ENCODE data around the gene SLC25A45.
"Not testable (repeated sequence)": the region's sequence is repeated elsewhere in the genome, so short reads cannot be mapped to it uniquely, and the experiment has no call there.

Gene SLC25A45

DNA sequence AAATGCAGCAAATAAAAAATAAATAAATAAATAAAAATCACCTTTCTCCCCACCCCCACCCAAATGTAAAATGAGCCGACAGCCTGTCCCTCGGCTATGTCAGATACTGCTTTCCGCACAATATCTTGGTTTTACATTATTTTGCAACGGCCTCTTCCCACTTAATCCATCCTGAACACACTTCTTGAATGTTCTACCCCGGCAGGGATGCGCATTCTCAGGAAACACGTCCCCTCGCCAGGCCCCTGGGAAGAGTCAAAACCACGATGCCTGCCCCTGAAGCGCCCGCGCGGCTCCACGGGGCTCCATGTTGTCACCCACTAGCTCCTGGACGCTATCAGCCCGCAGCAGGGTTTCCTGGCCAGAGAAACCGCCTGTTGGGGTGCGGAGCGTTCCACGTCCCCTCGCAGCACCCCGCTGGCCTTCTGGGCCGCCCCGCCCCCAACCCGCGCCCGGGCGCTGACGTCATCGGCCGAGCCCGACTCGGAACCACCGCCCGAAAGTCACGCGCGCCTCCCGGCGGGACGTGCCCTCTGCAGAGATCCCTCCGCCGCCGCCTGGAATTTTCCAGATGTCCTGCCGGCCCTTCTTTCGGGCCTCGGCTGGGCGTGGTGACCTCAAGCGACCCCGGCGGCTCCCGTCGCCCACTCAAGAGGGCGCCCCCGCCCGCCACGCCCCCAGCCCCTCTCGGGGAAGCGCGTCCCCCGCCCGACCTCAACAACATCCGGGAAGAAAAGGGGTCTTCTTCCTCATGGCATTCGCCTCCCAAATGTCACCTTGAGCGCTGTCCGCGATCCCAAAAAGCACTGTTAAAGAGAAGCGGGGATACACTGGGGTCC lies 39.6 kb upstream of the SLC25A45 start:
- peak; percentile 84 to 87 for DNase-seq (ENCODE audit: low read depth in 2 of 2)

DNA sequence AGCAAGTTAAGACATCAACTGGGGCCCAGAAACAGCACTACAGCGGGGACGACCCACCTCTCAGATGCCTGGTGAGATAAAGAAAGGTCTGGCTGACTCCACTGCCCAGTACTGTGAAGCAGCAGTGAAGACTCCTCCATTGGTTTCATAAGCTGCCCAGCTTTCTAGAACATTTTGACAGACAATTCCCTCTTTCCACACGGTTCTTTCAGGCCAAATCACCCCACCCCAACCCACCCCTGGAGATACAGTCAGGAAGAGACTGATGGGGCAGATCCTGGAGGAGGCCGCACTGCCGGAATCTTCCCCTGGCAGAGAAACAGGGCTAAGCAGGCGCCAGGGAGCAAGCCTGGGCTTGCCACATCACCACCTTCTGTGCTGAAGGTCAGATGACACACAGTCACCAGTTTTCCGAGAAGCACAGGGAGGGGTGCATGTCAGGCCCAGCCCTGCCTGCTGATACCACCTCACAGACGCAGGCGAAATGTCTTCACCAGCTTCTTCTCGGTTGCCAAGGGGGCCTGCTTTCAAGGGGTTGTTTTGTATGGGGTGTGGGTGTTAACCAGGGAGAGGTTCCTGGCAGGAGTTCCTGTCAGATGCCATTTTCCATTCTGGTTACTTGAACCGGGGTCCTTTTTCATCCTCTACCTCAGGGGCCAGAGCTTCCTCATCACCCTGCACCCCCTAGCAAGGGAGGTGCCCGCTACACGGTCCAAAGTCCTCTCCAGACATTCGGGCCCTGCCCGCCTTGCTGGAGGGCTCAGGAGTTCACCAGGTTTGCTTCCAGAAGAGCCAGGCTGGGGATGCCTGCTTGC lies 38.7 kb upstream of the SLC25A45 start:
- peak; percentile 80 to 89 for DNase-seq (ENCODE audit: low read depth in 2 of 2)

GRCh38 chr11:65420506-65420905 lies 38.1 kb upstream of the SLC25A45 start:
- DNase-seq (ENCODE audit: low read depth in 2 of 2): no peak

DNA sequence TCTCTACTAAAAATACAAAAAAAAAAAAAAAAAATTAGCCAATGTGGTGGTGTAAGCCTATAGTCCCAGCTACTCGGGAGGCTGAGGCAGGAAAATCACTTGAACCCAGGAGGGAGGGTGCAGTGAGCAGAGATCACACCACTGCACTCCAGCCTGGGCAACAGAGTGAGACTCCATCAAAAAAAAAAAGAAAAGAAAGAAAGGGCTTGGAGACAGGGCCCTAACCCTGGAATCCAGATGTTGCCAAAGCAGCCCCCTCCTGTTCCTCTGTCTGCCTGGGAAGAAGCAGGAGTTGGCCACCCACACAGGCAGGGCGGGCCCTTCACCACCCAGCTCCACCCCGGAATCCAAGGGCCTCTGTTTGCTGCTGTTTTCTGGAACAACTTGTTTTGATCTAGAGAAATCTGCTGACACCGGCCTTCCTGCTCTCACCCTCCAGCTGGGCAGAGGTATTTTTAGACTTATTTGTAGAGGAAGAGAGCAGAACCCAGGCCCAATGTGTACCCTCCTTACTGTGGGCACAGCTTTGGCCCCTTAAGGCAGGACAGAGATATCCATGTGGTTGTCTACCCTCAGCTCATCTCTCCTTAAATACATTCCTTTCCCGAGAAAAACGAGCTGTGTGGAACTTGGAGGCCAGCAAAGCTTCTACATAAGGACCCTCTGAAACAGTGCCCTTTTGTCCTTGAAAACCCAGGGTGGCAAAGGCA lies 37.5 kb upstream of the SLC25A45 start:
- DNase-seq (ENCODE audit: low read depth in 2 of 2): no peak

DNA sequence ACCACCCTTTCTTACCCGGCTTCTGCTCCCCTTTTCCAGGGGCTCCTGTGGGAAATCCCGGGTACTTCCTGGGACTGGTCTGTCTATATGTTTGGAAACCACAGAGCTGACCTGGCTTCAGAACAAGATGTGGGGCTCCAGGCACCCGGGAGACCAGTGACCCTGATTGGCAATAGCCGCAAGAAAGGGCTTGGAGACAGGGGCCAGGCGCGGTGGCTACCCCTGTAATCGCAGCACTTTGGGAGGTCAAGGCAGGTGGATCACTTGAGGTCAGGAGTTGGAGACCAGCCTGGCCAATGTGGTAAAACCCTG lies 37.0 kb upstream of the SLC25A45 start:
- DNase-seq (ENCODE audit: low read depth in 2 of 2): no peak

DNA sequence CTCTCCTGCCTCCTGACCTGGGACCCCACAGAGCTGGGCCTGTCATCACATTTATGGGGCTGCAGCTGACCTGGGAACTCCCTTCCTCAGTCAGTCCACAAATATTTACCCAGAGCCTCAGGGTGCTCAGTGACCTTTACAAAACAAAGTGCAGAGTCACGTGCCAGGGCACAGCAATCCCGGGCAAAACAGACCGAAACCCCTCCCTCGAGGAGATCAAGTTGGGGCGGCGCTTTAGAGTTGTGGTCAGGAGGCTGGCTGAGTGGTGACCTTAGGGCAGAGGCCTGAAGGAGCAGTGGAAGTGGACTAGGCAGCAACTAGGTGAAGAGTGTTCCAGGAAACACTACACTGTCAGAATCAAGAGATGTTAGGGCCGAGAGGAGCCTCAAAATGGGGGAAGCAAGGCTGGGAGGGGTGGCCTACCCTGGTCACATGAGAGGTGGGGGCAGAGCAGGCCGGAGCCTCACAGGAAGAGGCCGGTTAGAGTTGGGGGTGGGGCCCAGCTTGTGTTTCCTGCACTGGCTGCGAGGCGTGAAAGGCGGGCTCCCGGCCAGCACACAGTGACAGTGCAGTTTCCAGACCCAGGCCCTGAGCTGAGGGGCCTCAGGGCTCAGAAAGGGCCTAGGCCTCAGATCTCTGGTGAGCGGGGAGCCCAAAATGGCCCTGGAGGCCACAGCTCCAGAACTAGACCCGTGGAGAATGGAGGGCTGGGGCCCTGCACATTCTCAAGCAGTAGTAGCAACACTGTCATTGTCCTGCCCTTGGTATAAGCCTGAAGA lies 36.4 kb upstream of the SLC25A45 start:
- peak; percentile 66 to 69 for DNase-seq (ENCODE audit: low read depth in 2 of 2)

DNA sequence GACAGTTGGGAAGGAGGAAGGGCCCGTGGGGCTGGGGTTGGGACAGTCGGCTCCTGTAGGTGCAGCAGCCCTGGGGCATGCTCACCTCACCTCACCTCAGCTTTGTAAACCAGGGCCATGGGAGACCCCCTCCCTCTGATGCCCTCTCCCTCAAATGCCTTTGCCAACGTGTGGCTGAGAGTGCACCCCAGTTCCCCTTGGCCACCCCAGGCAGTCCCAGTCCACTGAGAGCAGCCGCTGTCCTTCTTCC lies 35.9 kb upstream of the SLC25A45 start:
- DNase-seq (ENCODE audit: low read depth in 2 of 2): no peak

DNA sequence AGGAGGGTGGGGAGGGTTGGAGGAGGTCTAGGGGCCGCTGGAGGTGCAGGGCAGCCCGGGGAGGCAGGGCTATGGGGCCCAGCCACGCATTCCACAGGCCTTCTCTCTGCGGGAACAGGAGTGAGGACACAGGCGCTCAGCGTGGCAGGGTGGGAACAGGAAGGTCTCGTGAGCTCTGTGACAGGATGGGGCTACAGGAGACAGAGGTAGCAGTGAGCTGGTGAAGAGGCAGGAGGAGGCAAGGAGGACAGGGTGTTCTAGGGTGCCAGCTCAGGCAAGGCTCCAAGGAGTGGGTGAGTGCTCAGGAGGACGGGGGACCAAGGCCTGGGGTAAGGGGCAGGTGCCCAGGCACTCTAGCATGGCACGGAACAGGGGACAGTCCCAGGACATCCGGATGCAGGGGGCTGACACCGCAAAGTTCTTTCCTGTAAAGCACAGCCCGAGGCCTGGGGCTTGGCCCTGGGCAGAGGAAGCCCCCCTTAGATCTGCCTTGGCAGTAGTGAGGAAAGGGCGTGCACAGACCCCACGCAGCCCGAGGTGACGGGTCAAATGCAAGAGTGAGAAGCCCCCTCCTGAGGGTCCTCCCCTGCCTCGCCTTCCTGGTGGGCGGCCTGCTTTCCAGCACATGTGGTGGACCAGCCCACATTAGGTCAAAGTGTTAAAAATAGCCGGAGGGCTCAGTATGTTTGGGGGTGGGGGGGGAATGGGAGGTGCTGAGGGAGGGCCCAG lies 35.4 kb upstream of the SLC25A45 start:
- no peak for DNase-seq (ENCODE audit: low read depth in 2 of 2)

- no peak for DNase-seq (ENCODE audit: low read depth in 2 of 2)
Observed at GRCh38 chr11:65416841-65417701, 34.6 kb upstream of the SLC25A45 start.

DNA sequence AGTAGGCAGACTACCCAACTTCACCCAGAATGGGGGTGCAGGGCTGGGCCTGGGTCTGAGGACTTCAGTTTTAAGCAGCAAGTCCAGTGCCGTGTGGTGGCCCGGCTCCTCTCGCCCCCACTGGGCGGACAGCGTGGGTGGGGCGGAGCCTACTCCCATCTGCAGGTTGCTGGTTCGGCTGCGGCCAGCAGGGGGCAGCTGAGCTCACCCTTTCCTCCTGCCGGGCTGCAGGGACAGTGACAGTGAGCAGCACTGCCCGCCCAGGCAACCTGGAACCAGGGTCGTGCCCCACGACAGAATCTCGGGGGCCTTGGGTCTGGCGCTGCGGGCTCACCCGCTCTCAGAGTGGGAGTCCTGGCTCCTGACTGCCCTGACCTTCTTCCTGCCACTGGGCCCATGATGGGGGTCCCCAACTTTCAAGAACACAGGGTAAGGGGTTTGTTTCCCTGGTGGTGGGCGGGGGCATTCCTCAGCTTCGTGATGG lies 33.9 kb upstream of the SLC25A45 start:
- DNase-seq (ENCODE audit: low read depth in 2 of 2): peak; percentile 83 to 86

GRCh38 chr11:65415499-65416340 lies 33.3 kb upstream of the SLC25A45 start:
- DNase-seq (ENCODE audit: low read depth in 2 of 2): no peak

DNA sequence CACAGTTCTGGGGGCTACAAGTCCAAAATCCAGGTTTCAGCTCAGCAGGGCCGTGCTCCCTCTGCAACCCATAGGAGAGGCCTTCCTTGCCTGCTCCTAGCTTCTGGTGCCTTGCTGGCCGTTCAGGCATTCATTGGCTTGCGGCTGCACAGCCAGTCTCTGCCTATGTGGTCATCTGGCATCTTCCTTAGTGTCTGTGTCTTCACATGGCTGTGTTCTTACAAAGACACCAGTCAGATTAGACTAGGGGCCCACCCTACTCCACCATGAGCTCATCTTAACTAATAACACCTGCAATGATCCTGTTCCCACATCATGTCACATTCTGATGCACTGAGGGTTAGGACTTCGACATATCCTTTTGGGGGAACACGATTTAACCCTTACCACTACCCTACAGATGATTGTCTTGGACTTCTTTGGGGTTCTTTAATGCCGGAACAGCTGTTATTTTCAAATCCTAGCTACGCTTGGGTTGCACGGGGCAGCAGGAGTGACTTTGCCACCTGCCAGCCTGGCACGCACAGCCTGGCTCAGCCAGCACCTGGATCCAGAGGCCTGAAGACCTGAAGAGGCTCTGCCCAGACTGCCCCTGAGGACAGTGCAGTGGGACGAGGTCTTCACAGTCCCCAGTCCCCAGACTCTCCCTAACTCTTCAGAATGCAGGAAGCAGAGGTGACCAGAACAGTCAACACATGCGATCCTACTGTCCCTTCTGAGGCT lies 32.5 kb upstream of the SLC25A45 start:
- DNase-seq (ENCODE audit: low read depth in 2 of 2): no peak

DNA sequence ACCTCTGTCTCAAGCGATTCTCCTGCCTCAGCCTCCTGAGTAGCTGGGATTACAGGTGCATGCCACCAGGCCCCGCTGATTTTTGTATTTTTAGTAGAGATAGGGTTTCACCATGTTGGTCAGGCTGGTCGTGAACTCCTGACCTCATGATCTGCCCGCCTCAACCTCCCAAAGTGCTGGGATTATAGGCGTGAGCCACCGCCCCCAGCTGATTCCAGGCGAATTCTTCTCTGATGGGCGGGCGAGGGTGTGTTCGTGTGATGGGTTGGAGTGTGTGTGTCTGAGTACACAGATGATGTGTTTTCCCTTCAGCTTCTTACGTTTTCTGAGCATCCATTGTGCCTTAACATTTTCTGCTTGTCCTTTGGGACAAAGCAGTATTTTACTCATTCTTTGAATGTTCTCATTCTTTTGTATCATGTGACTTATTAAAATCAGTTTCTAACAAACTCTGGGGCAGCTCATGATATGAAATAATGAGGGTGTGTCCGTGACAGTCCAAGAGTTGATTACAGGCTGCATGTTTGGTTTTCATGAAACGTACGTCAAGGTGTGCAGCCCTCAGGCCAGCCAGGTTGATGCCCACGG lies 30.7 kb upstream of the SLC25A45 start:
- not testable (repeated sequence) for DNase-seq (ENCODE audit: low read depth in 2 of 2)

- DNase-seq (ENCODE audit: low read depth in 2 of 2): no peak
Observed at GRCh38 chr11:65412271-65413076, 30.0 kb upstream of the SLC25A45 start.

DNA sequence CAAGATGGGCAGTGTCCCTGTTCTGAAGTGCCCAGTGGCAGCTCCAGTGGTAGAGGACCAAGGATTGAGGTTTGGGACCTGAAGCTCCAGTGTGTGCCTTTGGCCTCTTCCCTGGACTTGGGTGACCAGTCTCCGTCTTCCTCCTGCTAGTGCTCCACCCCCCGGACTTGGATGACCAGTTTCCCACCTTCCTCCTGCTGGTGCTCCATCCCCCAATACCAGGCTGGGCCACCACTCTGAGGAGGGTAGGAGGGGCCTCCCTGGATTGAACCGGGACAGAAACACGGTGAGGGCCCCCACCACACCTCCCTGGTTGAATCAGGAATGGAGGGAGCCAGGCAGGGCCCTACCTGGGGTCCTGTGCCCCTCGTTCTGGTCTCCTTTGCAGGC lies 29.2 kb upstream of the SLC25A45 start:
- DNase-seq (ENCODE audit: low read depth in 2 of 2): no peak

DNA sequence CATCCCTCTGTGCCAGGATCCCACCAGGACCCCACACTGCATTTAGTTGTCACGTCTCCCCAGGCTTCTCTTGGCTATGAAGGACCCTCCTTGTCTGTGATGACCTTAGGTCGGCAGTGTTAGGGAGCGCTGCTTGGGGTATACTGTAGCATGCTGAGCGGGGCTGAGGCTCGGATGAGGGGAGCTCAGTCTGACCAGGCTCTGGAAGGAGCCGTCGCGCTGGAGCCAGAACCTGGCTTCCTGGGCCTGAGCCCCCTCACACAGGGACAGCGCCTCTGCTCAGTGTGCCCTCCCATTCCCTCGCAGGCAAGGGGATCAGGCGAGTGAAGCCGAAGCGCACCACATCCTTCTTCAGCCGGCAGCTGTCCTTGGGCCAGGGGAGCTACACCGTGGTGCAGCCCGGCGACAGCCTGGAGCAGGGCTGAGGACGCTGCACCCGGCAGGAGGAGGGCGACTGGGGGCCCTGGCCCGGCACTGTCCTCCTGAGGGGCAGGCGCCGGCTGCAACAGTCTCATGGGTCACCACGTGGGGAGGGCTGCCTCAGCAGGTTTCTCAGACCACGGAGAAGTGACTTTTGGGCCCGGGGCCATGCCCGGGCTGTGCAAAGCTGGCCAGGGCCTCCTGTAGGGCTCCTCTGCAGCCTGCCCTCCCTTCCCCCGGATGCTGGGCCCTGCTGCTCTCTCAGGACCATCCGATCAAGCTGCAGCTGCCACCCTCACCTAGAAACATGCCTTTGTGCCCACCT lies 28.7 kb upstream of the SLC25A45 start:
- DNase-seq (ENCODE audit: low read depth in 2 of 2): no peak
